NCI-H2107 treated with DMSO at 0.1 percent for 48 hours (cell line): ENCODE data around the gene XKR7.

Source experiments
- DNase-seq: peaks from one replicate; lab custom pipeline; 2025; ENCODE audit not compliant: unreplicated experiment; lab: John Stamatoyannopoulos, UW

The XKR7 gene

GRCh38 chr20:31939661-31940060, 28.3 kb upstream of the XKR7 start:
- DNase-seq: no peak

GRCh38 chr20:31943052-31943471, 24.9 kb upstream of the XKR7 start:
- DNase-seq: no peak

GRCh38 chr20:31945319-31945718, 22.6 kb upstream of the XKR7 start:
- no peak for DNase-seq

- DNase-seq: no peak
Observed at GRCh38 chr20:31945785-31946184, 22.2 kb upstream of the XKR7 start.

- no peak for DNase-seq
Observed at GRCh38 chr20:31948008-31948407, 19.9 kb upstream of the XKR7 start.

GRCh38 chr20:31949877-31950646, 17.9 kb upstream of the XKR7 start:
- DNase-seq: no peak

- no peak for DNase-seq
Observed at GRCh38 chr20:31951203-31951529, 16.8 kb upstream of the XKR7 start.

GRCh38 chr20:31951530-31952453, 16.2 kb upstream of the XKR7 start, which contains the start of gene PDRG1:
Gene PDRG1, minus strand, starts transcription at chr20:31952046. Its CDS starts 85 bp downstream, at chr20:31951961.
- DNase-seq: peak; percentile 91

- no peak for DNase-seq
Observed at GRCh38 chr20:31953556-31954148, 14.3 kb upstream of the XKR7 start.

GRCh38 chr20:31954500-31954899, 13.5 kb upstream of the XKR7 start:
- no peak for DNase-seq

- DNase-seq: no peak
Observed at GRCh38 chr20:31956556-31957526, 11.1 kb upstream of the XKR7 start.

GRCh38 chr20:31962761-31963160, 5.2 kb upstream of the XKR7 start:
- no peak for DNase-seq

GRCh38 chr20:31963889-31964288, 4.1 kb upstream of the XKR7 start:
- no peak for DNase-seq

- no peak for DNase-seq
Observed at GRCh38 chr20:31966991-31967655, 828 bp upstream of the XKR7 start.

GRCh38 chr20:31968291-31969126, 558 bp downstream of the XKR7 start:
- no peak for DNase-seq

GRCh38 chr20:31969991-31970390, 2.0 kb downstream of the XKR7 start:
- DNase-seq: no peak

- no peak for DNase-seq
Observed at GRCh38 chr20:31972471-31973021, 4.6 kb downstream of the XKR7 start.

- no peak for DNase-seq
Observed at GRCh38 chr20:31974296-31974695, 6.3 kb downstream of the XKR7 start.

GRCh38 chr20:31974951-31975487, 7.1 kb downstream of the XKR7 start:
- peak; percentile 41 for DNase-seq
